HCT116 (cell line): Measurements from ENCODE around the gene C1QTNF9B. TPM values are rescaled to one million over a fixed set of nuclear protein-coding genes. Genes with fewer than 3 reads are reported as not detected.

Source experiments
- ATAC-seq: fragments of 200-7000 bp; cut with Tn5 transposase; 2 replicates; pipeline ENCODE4 v1.9.1; 2020; ENCODE audit warnings: mild to moderate bottlenecking, moderate library complexity
- BruUV-seq: library from RNA; stranded (reverse); fragments of 400-500 nt; replicated peaks from 2 replicates; lab custom pipeline; 2021; lab: Mats Ljungman, UMichigan
- CTCF ChIA-PET: fragments of 300-600 bp; sonication (Branson Sonifier 250); formaldehyde crosslinking; loops from one replicate; lab custom pipeline; 2021; ENCODE audit warnings: antibody characterized with exemption; lab: Charles Lee
- POLR2A ChIA-PET: fragments of 300-600, 350-600 bp; sonication (Branson Sonifier 250); formaldehyde crosslinking; loops from one replicate; lab custom pipeline; 2021; ENCODE audit warnings: antibody characterized with exemption; lab: Charles Lee
- RAD21 ChIA-PET, 2 experiments: fragments of 300-600 bp; sonication (Branson Sonifier 250); formaldehyde crosslinking; loops; one replicate each; lab custom pipeline; 2023; ENCODE audit warnings: low total read pairs in 2 of 2; ENCODE audit not compliant: uncharacterized antibody in 2 of 2, unreplicated experiment in 2 of 2, low non-redundant PET in 1 of 2; lab: Charles Lee
- DNase-seq: peaks from one replicate; pipeline ENCODE4 v3.0.0-alpha.2; 2010; ENCODE audit warnings: low read depth, low spot score
- H2AFZ ChIP-seq: fragments of 200-600 bp; shearing (Covaris generic), sonication (generic); 2 replicates; pipeline ENCODE4 v1.6.1; 2017; ENCODE audit warnings: low read depth, mixed run types, mixed read lengths, antibody characterized with exemption, low read length; ENCODE audit not compliant: poor library complexity, severe bottlenecking
- H3K27ac ChIP-seq: 2 replicates; pipeline ENCODE4 v1.5.1; 2012; ENCODE audit warnings: low read depth, low read length
- H3K27me3 ChIP-seq: fragments of 200-600 bp; sonication (generic); 2 replicates; pipeline ENCODE4 v1.6.1; 2016; ENCODE audit warnings: mixed run types, low read length, mixed read lengths; ENCODE audit not compliant: insufficient read depth
- H3K36me3 ChIP-seq, 2 experiments: fragments of 200-500 bp in 1 of 2; fragments of 200-600 bp in 1 of 2; sonication (Bioruptor generic) in 1 of 2; sonication (generic) in 1 of 2; 2 replicates each; pipeline versions ENCODE4 v1.5.1 to v1.6.1; 2014 to 2016; ENCODE audit warnings: low read length in 2 of 2, inconsistent platforms in 1 of 2, mixed read lengths in 1 of 2, mixed run types in 1 of 2; ENCODE audit not compliant: insufficient read depth in 2 of 2, control insufficient read depth in 1 of 2
- H3K4me1 ChIP-seq, 2 experiments: fragments of 200-600 bp in 1 of 2; sonication (generic) in 1 of 2; 2 replicates each; pipeline versions ENCODE4 v1.5.1 to v1.6.1; 2012 to 2017; ENCODE audit warnings: low read length in 2 of 2, inconsistent platforms in 1 of 2, mild to moderate bottlenecking in 1 of 2, mixed read lengths in 1 of 2, mixed run types in 1 of 2, moderate library complexity in 1 of 2; ENCODE audit not compliant: insufficient read depth in 2 of 2, control insufficient read depth in 1 of 2
- H3K4me2 ChIP-seq: fragments of 200-600 bp; sonication (generic); 2 replicates; pipeline ENCODE4 v1.6.1; 2017; ENCODE audit warnings: mixed run types, low read length, mixed read lengths
- H3K4me3 ChIP-seq, 2 experiments: fragments of 200-600 bp in 1 of 2; sonication (generic) in 1 of 2; replicated peaks in 1 of 2; 2 replicates each; pipeline ENCODE4 v1.5.1; 2011 to 2016; ENCODE audit warnings: low read length in 2 of 2, control low read depth in 1 of 2, low read depth in 1 of 2, mild to moderate bottlenecking in 1 of 2, mixed read lengths in 1 of 2, mixed run types in 1 of 2
- H3K79me2 ChIP-seq: fragments of 200-600 bp; sonication (generic); 2 replicates; pipeline ENCODE4 v1.6.1; 2017; ENCODE audit warnings: mild to moderate bottlenecking, mixed run types, low read length, moderate library complexity, mixed read lengths; ENCODE audit not compliant: insufficient read depth
- H3K9ac ChIP-seq: fragments of 200-600 bp; sonication (generic); 2 replicates; pipeline ENCODE4 v1.6.1; 2016; ENCODE audit warnings: low read length, mixed read lengths
- H3K9me2 ChIP-seq: fragments of 200-600 bp; sonication (generic), shearing (Covaris generic); 2 replicates; pipeline ENCODE4 v1.6.1; 2017; ENCODE audit warnings: mixed run types, mild to moderate bottlenecking, moderate library complexity; ENCODE audit not compliant: insufficient read depth
- H3K9me3 ChIP-seq, 2 experiments: fragments of 200-500 bp in 1 of 2; fragments of 200-600 bp in 1 of 2; sonication (Bioruptor generic) in 1 of 2; sonication (generic) in 1 of 2; 2 replicates each; pipeline ENCODE4 v1.6.1; 2014 to 2017; ENCODE audit warnings: low read length in 2 of 2, mixed read lengths in 2 of 2, inconsistent platforms in 1 of 2, low read depth in 1 of 2, mild to moderate bottlenecking in 1 of 2, mixed run types in 1 of 2, moderate library complexity in 1 of 2; ENCODE audit not compliant: control insufficient read depth in 1 of 2, insufficient read depth in 1 of 2
- H4K20me1 ChIP-seq: fragments of 200-600 bp; sonication (generic), shearing (Covaris generic); 2 replicates; pipeline ENCODE4 v1.6.1; 2017; ENCODE audit warnings: mixed run types, mild to moderate bottlenecking, moderate library complexity; ENCODE audit not compliant: insufficient read depth
- CEBPB ChIP-seq: IDR thresholded peaks from 2 replicates; pipeline ENCODE4 v1.6.1; 2012; ENCODE audit warnings: low read depth
- EZH2 ChIP-seq: fragments of 200-600 bp; sonication (generic); IDR thresholded peaks from 2 replicates; pipeline ENCODE4 v1.6.1; 2017; ENCODE audit warnings: antibody characterized with exemption, mixed run types
- EZH2phosphoT487 ChIP-seq: fragments of 200-600 bp; IDR thresholded peaks from 2 replicates; pipeline ENCODE4 v1.6.1; 2018; ENCODE audit warnings: antibody characterized with exemption, borderline replicate concordance
- FOSL1 ChIP-seq: IDR thresholded peaks from 2 replicates; pipeline ENCODE4 v1.6.1; 2012; ENCODE audit warnings: low read depth
- JUND ChIP-seq: IDR thresholded peaks from 2 replicates; pipeline ENCODE4 v1.6.1; 2012
- POLR2A ChIP-seq: IDR thresholded peaks from 2 replicates; pipeline ENCODE4 v1.7.0; 2011; ENCODE audit warnings: borderline replicate concordance; ENCODE audit not compliant: insufficient read depth, insufficient read length; ENCODE audit errors: extremely low read depth
- RAD21 ChIP-seq: IDR thresholded peaks from 2 replicates; pipeline ENCODE4 v1.6.1; 2012; ENCODE audit warnings: low read depth, mild to moderate bottlenecking
- TCF7L2 ChIP-seq: IDR thresholded peaks from 2 replicates; pipeline ENCODE4 v1.7.0; 2011; ENCODE audit warnings: borderline replicate concordance, inconsistent platforms; ENCODE audit not compliant: insufficient read depth, insufficient read length; ENCODE audit errors: extremely low read depth
- ZNF274 ChIP-seq: fragments of 200-500 bp; sonication (Bioruptor generic); IDR thresholded peaks from 2 replicates; pipeline ENCODE4 v1.6.1; 2014; ENCODE audit warnings: mild to moderate bottlenecking, low read depth, low read length, inconsistent platforms
- intact Hi-C: fragments of 100-400 bp; cut with micrococcal nuclease; formaldehyde crosslinking; loops from 2 replicates; pipeline ENCODE4 v1.10.0; 2022
- total RNA-seq: library from RNA; stranded (reverse); gene quantifications from one replicate; pipeline ENCODE4 v1.2.1, GENCODE V29; 2021; ENCODE audit not compliant: unreplicated experiment
- TF ChIP-seq, protein P1 (sequence below), 3 experiments: fragments of 200-600 bp in 1 of 3; sonication (generic) in 1 of 3; IDR thresholded peaks in 2 of 3; conservative IDR thresholded peaks in 1 of 3; 2 replicates each; pipeline ENCODE4 v1.5.1; 2012 to 2017; ENCODE audit warnings: low read depth in 2 of 3, low read length in 2 of 3, antibody characterized with exemption in 1 of 3, borderline replicate concordance in 1 of 3, control low read depth in 1 of 3, mild to moderate bottlenecking in 1 of 3, mixed read lengths in 1 of 3, mixed run types in 1 of 3, moderate library complexity in 1 of 3; ENCODE audit not compliant: insufficient read depth in 1 of 3
- TF ChIP-seq, protein P2 (sequence below): IDR thresholded peaks from 2 replicates; pipeline ENCODE4 v1.6.1; 2012; ENCODE audit warnings: low read depth
- TF ChIP-seq, protein P3 (sequence below): IDR thresholded peaks from 2 replicates; pipeline ENCODE4 v1.6.1; 2012

C1QTNF9B gene
- total RNA-seq, 1 experiment from 2014 or later: not detected

DNA sequence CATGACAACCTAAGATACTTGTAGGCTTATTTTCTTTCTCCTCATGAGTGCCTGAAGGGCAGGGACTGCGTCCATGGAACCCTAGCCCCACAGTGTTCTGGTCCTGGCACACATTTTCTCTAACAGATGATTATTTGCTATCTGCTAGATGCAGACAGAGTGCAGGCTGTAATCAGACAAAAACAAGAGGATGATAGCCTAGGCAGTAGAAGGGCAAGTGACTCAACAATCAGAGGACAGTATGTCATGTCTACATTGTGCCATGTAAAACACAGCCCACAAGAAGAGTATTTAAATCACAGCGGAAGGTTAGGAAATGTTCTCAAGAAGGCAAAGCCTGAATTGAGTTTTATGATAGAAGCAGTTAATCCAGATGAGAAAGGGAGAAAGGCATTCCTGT lies 37.4 kb downstream of the C1QTNF9B start:
- POLR2A ChIA-PET: no interaction called here
- ATAC-seq: no peak
- Histone ChIP-seq H4K20me1 (no peaks in the 10 kb centered on the region), H3K4me3 (no peak overlapping the region), H3K27me3 (no peaks in the 10 kb centered on the region), H3K9me2 (no peaks in the 10 kb centered on the region), H3K4me1 (no peaks in the 10 kb centered on the region), H3K9ac (no peak overlapping the region), H3K4me2 (no peak overlapping the region), H3K36me3 (peaks cover 0 to 2% of the 10 kb centered on the region in 2 experiments; a peak in 1 of 4 replicates), H3K27ac (no peak overlapping the region), H3K9me3 (no peaks in the 10 kb centered on the region), H3K79me2 (no peaks in the 10 kb centered on the region), H2AFZ (no peak overlapping the region)
- no peak for TF ChIP-seq RAD21
- TF ChIP-seq TCF7L2: no peak
- TF ChIP-seq JUND: no peak
- TF ChIP-seq, protein P1, sequence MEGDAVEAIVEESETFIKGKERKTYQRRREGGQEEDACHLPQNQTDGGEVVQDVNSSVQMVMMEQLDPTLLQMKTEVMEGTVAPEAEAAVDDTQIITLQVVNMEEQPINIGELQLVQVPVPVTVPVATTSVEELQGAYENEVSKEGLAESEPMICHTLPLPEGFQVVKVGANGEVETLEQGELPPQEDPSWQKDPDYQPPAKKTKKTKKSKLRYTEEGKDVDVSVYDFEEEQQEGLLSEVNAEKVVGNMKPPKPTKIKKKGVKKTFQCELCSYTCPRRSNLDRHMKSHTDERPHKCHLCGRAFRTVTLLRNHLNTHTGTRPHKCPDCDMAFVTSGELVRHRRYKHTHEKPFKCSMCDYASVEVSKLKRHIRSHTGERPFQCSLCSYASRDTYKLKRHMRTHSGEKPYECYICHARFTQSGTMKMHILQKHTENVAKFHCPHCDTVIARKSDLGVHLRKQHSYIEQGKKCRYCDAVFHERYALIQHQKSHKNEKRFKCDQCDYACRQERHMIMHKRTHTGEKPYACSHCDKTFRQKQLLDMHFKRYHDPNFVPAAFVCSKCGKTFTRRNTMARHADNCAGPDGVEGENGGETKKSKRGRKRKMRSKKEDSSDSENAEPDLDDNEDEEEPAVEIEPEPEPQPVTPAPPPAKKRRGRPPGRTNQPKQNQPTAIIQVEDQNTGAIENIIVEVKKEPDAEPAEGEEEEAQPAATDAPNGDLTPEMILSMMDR (IDR thresholded peaks at IDR 0.05 in 2 of 3, conservative IDR thresholded peaks at IDR 0.05 in 1 of 3; ENCODE audit: borderline replicate concordance in 1 of 3, insufficient read depth in 1 of 3, low read depth in 2 of 3, low read length in 2 of 3): no peak
- no peak for TF ChIP-seq EZH2phosphoT487
- no peak for DNase-seq
- CTCF ChIA-PET: no interaction called here
- RAD21 ChIA-PET: no interaction called here
- BruUV-seq: no TSS peak
- intact Hi-C loops: no loop called here

DNA sequence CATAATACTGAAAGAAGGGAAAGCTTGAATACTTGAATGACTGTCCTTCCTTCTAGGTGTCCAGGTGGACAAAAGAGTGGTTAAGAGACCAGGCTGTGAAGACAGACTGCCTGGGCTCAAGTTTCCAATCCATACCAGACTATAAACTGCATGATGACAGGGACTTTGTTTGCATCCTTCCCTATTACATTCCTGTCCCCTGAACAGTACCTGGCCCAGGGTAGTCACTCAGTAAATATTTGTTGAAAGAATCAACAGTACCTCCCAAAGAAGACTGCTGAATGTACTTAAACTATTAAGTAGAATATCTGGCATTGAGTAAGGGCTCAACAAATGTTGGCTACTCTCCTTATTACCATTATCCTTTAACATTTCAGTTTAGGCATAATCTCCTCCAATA lies 37.8 kb downstream of the C1QTNF9B start:
- Histone ChIP-seq H4K20me1 (no peaks in the 10 kb centered on the region), H3K4me1 (no peaks in the 10 kb centered on the region), H3K27ac (no peak overlapping the region), H3K9ac (no peak overlapping the region), H3K79me2 (no peaks in the 10 kb centered on the region), H3K4me3 (no peak overlapping the region), H3K4me2 (no peak overlapping the region), H3K27me3 (no peaks in the 10 kb centered on the region), H2AFZ (no peak overlapping the region), H3K36me3 (peaks cover 0 to 2% of the 10 kb centered on the region in 2 experiments; a peak in 1 of 4 replicates), H3K9me3 (no peaks in the 10 kb centered on the region), H3K9me2 (no peaks in the 10 kb centered on the region)
- no TSS peak for BruUV-seq
- DNase-seq: no peak
- ChIA-PET RAD21 (no interaction called here), POLR2A (no interaction called here), CTCF (no interaction called here)
- TF ChIP-seq ZNF274 (no peak), TCF7L2 (no peak), FOSL1 (no peak), JUND (no peak), EZH2 (no peak), POLR2A (no peak), CEBPB (no peak)
- TF ChIP-seq, protein P2, sequence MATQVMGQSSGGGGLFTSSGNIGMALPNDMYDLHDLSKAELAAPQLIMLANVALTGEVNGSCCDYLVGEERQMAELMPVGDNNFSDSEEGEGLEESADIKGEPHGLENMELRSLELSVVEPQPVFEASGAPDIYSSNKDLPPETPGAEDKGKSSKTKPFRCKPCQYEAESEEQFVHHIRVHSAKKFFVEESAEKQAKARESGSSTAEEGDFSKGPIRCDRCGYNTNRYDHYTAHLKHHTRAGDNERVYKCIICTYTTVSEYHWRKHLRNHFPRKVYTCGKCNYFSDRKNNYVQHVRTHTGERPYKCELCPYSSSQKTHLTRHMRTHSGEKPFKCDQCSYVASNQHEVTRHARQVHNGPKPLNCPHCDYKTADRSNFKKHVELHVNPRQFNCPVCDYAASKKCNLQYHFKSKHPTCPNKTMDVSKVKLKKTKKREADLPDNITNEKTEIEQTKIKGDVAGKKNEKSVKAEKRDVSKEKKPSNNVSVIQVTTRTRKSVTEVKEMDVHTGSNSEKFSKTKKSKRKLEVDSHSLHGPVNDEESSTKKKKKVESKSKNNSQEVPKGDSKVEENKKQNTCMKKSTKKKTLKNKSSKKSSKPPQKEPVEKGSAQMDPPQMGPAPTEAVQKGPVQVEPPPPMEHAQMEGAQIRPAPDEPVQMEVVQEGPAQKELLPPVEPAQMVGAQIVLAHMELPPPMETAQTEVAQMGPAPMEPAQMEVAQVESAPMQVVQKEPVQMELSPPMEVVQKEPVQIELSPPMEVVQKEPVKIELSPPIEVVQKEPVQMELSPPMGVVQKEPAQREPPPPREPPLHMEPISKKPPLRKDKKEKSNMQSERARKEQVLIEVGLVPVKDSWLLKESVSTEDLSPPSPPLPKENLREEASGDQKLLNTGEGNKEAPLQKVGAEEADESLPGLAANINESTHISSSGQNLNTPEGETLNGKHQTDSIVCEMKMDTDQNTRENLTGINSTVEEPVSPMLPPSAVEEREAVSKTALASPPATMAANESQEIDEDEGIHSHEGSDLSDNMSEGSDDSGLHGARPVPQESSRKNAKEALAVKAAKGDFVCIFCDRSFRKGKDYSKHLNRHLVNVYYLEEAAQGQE: no peak
- TF ChIP-seq, protein P3, sequence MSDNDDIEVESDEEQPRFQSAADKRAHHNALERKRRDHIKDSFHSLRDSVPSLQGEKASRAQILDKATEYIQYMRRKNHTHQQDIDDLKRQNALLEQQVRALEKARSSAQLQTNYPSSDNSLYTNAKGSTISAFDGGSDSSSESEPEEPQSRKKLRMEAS: no peak
- TF ChIP-seq, protein P1 (IDR thresholded peaks at IDR 0.05 in 2 of 3, conservative IDR thresholded peaks at IDR 0.05 in 1 of 3; ENCODE audit: borderline replicate concordance in 1 of 3, insufficient read depth in 1 of 3, low read depth in 2 of 3, low read length in 2 of 3): no peak
- ATAC-seq: no peak
- intact Hi-C loops: no loop called here
